H1 (cell line): ENCODE data around the gene GCLC. TPM values are rescaled to one million over a fixed set of nuclear protein-coding genes. Genes with fewer than 3 reads are reported as not detected.

Experiments
- EP300 ChIP-seq, 2 experiments: IDR thresholded peaks; 1 replicate in 1 of 2; 2 replicates in 1 of 2; pipeline ENCODE4 v1.6.1; 2011 to 2012; ENCODE audit warnings: low read depth in 2 of 2, low read length in 2 of 2, mild to moderate bottlenecking in 2 of 2, borderline replicate concordance in 1 of 2, inconsistent platforms in 1 of 2, moderate library complexity in 1 of 2
- EZH2 ChIP-seq: fragments of 200-600 bp; sonication (generic); IDR thresholded peaks from 2 replicates; pipeline ENCODE4 v1.7.1; 2012; ENCODE audit warnings: low read depth, mild to moderate bottlenecking, moderate library complexity, low read length, inconsistent platforms; ENCODE audit not compliant: severe bottlenecking
- JUN ChIP-seq: IDR thresholded peaks from 2 replicates; pipeline ENCODE4 v1.6.1; 2011; ENCODE audit warnings: low read depth, mild to moderate bottlenecking, improper control_type of control experiment, low read length
- POU5F1 ChIP-seq: IDR thresholded peaks from 2 replicates; pipeline ENCODE4 v1.6.1; 2011; ENCODE audit warnings: low read depth, mild to moderate bottlenecking, low read length, moderate library complexity
- polyA plus RNA-seq, 7 experiments: library from polyadenylated mRNA; depleted of rRNA in 3 of 7; stranded (reverse) in 5 of 7; unstranded in 2 of 7; fragments of >200 nt in 5 of 7; fragments of 200-250 nt in 2 of 7; gene quantifications; 1 replicate in 5 of 7; 2 replicates in 1 of 7; 4 replicates in 1 of 7; pipeline versions ENCODE4 v1.2.1 to v1.2.3, GENCODE V29; 2011 to 2013; ENCODE audit warnings: missing spikeins in 2 of 7, mixed read lengths in 2 of 7
- total RNA-seq: library from RNA; stranded (reverse); fragmentation: NEBNext Ultra II Directional; extraction: Animal tissue kit (Norgen Biotek cat#: 25700); gene quantifications from 2 replicates; pipeline ENCODE4 v1.2.1, GENCODE V29; 2021

The GCLC gene
- total and polyA plus RNA-seq, 2 of the 8 experiments (the other 6 are each of a cell fraction or from before 2014, with no cell fraction given): 15.8 to 54.0 TPM

GRCh38 chr6:53476964-53477363 lies 67.9 kb downstream of the GCLC start (continued):
- no peak for TF ChIP-seq JUN
- TF ChIP-seq EZH2: no peak
- TF ChIP-seq EP300 (IDR thresholded peaks at IDR 0.05; ENCODE audit: borderline replicate concordance in 1 of 2, low read depth in 2 of 2, low read length in 2 of 2): no peak
- no peak for TF ChIP-seq POU5F1
- TF ChIP-seq, all 59 proteins: peak for 0
